GM23338 (cell line): ENCODE data around the gene SPATA31C2.

ENCODE experiments used
- CREB1 ChIP-seq: fragments of 250-450 bp; sonication (Bioruptor Pico); IDR thresholded peaks from 2 replicates; pipeline ENCODE4 v1.5.0; 2020; ENCODE audit warnings: low read depth, mild to moderate bottlenecking, moderate library complexity
- EZH2 ChIP-seq: fragments of 200-600 bp; sonication (generic); IDR thresholded peaks from one replicate; pipeline ENCODE4 v1.8.0; 2017; ENCODE audit warnings: antibody characterized with exemption, mild to moderate bottlenecking, low read depth; ENCODE audit not compliant: unreplicated experiment
- EZH2phosphoT487 ChIP-seq: fragments of 200-600 bp; sonication (generic); IDR thresholded peaks from one replicate; pipeline ENCODE4 v1.8.1; 2018; ENCODE audit warnings: antibody characterized with exemption; ENCODE audit not compliant: unreplicated experiment
- JUNB ChIP-seq: IDR thresholded peaks from one replicate; pipeline ENCODE4 v1.6.1; 2016; ENCODE audit warnings: antibody characterized with exemption; ENCODE audit not compliant: unreplicated experiment
- NANOG ChIP-seq: IDR thresholded peaks from 2 replicates; pipeline ENCODE4 v1.6.1; 2016; ENCODE audit warnings: antibody characterized with exemption, borderline replicate concordance
- POLR2AphosphoS5 ChIP-seq: IDR thresholded peaks from 2 replicates; pipeline ENCODE4 v1.6.1; 2016; ENCODE audit warnings: antibody characterized with exemption, low read depth
- STAT1 ChIP-seq: IDR thresholded peaks from one replicate; pipeline ENCODE4 v1.6.1; 2016; ENCODE audit warnings: antibody characterized with exemption; ENCODE audit not compliant: unreplicated experiment
- ZNF114 ChIP-seq: fragments of 250-450 bp; sonication (Bioruptor Pico); IDR thresholded peaks from 2 replicates; pipeline ENCODE4 v1.5.0; 2020; ENCODE audit warnings: mild to moderate bottlenecking, moderate library complexity
- ZNF331 ChIP-seq: fragments of 250-450 bp; sonication (Bioruptor Pico); IDR thresholded peaks from 2 replicates; pipeline ENCODE4 v1.5.0; 2020; ENCODE audit warnings: low read depth, mild to moderate bottlenecking, moderate library complexity
- ZNF462 ChIP-seq: fragments of 250-450 bp; sonication (Bioruptor Pico); IDR thresholded peaks from 2 replicates; pipeline ENCODE4 v1.5.0; 2020; ENCODE audit warnings: mild to moderate bottlenecking, moderate library complexity
- TF ChIP-seq, protein P1 (sequence below), 2 experiments: fragments of 200-600 bp in 1 of 2; sonication (generic) in 1 of 2; conservative IDR thresholded peaks; 2 replicates each; pipeline versions ENCODE4 v1.5.1 to v1.6.1; 2016 to 2017; ENCODE audit warnings: antibody characterized with exemption in 2 of 2, low read depth in 2 of 2, mild to moderate bottlenecking in 2 of 2, moderate library complexity in 1 of 2
- TF ChIP-seq, protein P2 (sequence below): IDR thresholded peaks from one replicate; pipeline ENCODE4 v1.6.1; 2018; ENCODE audit warnings: antibody characterized with exemption; ENCODE audit not compliant: unreplicated experiment

- no peak for TF ChIP-seq EZH2
- TF ChIP-seq, protein P1, sequence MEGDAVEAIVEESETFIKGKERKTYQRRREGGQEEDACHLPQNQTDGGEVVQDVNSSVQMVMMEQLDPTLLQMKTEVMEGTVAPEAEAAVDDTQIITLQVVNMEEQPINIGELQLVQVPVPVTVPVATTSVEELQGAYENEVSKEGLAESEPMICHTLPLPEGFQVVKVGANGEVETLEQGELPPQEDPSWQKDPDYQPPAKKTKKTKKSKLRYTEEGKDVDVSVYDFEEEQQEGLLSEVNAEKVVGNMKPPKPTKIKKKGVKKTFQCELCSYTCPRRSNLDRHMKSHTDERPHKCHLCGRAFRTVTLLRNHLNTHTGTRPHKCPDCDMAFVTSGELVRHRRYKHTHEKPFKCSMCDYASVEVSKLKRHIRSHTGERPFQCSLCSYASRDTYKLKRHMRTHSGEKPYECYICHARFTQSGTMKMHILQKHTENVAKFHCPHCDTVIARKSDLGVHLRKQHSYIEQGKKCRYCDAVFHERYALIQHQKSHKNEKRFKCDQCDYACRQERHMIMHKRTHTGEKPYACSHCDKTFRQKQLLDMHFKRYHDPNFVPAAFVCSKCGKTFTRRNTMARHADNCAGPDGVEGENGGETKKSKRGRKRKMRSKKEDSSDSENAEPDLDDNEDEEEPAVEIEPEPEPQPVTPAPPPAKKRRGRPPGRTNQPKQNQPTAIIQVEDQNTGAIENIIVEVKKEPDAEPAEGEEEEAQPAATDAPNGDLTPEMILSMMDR (conservative IDR thresholded peaks at IDR 0.05; ENCODE audit: low read depth in 2 of 2) = no peak
- TF ChIP-seq POLR2AphosphoS5 = no peak
- no peak for TF ChIP-seq EZH2phosphoT487
- TF ChIP-seq, protein P2, sequence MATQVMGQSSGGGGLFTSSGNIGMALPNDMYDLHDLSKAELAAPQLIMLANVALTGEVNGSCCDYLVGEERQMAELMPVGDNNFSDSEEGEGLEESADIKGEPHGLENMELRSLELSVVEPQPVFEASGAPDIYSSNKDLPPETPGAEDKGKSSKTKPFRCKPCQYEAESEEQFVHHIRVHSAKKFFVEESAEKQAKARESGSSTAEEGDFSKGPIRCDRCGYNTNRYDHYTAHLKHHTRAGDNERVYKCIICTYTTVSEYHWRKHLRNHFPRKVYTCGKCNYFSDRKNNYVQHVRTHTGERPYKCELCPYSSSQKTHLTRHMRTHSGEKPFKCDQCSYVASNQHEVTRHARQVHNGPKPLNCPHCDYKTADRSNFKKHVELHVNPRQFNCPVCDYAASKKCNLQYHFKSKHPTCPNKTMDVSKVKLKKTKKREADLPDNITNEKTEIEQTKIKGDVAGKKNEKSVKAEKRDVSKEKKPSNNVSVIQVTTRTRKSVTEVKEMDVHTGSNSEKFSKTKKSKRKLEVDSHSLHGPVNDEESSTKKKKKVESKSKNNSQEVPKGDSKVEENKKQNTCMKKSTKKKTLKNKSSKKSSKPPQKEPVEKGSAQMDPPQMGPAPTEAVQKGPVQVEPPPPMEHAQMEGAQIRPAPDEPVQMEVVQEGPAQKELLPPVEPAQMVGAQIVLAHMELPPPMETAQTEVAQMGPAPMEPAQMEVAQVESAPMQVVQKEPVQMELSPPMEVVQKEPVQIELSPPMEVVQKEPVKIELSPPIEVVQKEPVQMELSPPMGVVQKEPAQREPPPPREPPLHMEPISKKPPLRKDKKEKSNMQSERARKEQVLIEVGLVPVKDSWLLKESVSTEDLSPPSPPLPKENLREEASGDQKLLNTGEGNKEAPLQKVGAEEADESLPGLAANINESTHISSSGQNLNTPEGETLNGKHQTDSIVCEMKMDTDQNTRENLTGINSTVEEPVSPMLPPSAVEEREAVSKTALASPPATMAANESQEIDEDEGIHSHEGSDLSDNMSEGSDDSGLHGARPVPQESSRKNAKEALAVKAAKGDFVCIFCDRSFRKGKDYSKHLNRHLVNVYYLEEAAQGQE = no peak
- no peak for TF ChIP-seq JUNB
- TF ChIP-seq STAT1 = no peak
- TF ChIP-seq CREB1 = no peak
- no peak for TF ChIP-seq ZNF462 (CRISPR knock-in tag)
- no peak for TF ChIP-seq ZNF331 (CRISPR knock-in tag)
- no peak for TF ChIP-seq NANOG
- no peak for TF ChIP-seq ZNF114 (CRISPR knock-in tag)
Measured at GRCh38 chr9:88087906-88088305, 50.4 kb downstream of the SPATA31C2 start.
